ENCODE results near the gene DUSP2.
"Not testable (repeated sequence)": the region's sequence is repeated elsewhere in the genome, so short reads cannot be mapped to it uniquely, and the experiment has no call there.

DUSP2 gene

GRCh38 chr2:96146153-96146880 lies 1.1 kb upstream of the DUSP2 start:
- DNase-seq: peak; percentile 50

- DNase-seq: no peak
Observed at GRCh38 chr2:96145848-96146152, 560 bp upstream of the DUSP2 start.

- DNase-seq: no peak
Observed at GRCh38 chr2:96144481-96145035, 682 bp downstream of the DUSP2 start.

DNA sequence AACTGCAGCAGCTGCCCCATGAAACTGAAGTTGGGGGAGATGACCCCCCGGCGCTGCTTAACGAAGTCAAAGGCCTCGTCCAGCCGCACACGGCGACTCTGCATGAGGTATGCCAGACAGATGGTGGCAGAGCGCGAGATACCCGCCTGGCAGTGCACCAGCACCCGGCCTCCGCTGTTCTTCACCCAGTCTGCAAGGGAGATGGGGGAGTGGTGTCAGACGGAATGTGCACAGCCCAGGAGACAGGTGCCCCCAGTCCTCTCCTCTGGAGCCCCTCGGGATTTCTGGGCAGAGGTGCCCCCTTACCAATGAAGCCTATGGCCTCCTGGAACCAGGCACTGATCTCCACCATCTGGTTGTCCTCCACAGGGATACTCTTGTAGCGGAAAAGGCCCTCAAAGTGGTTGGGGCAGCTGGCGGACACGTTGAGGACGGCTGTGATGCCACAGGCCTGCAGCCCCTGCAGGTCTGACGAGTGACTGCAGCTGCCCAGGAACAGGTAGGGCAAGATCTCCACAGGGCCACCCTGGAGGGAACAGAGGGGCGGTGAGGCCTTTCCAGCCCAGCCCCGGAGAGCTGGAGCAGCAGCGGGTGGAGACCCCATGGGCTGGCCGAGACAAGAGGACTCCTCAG lies 1.3 kb downstream of the DUSP2 start:
- no peak for DNase-seq

DNA sequence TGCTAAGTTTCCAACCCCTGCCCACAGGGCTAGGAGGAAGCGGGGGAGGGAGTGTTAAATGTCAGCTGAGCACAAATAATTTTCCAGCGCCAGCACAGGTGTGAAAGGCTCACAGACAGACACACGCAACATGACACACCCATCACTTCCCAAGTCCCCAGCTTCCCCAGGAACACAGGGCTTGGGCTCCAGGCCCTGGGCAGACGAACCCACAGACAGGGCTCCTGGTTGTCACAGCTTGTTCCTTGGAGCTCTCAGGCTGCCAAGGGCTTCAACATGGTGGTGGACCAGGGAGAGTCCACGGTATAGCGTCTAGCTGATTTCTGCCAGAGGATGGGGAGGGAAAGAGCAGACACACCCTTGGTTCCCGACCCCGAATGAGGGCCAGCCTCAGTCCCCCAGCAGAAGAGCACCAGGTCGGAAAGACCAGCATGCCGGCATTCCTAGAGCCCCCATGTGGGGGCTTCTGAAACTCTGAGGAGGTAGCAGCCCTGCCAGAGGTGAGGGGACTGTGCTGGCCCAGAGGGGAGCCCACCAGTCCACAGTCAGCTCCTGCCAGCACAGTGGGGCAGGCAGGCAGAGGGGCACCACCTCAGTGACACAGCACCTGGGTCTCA lies 1.9 kb downstream of the DUSP2 start:
- DNase-seq: no peak

- no peak for DNase-seq
Observed at GRCh38 chr2:96142217-96143113, 2.8 kb downstream of the DUSP2 start.

DNA sequence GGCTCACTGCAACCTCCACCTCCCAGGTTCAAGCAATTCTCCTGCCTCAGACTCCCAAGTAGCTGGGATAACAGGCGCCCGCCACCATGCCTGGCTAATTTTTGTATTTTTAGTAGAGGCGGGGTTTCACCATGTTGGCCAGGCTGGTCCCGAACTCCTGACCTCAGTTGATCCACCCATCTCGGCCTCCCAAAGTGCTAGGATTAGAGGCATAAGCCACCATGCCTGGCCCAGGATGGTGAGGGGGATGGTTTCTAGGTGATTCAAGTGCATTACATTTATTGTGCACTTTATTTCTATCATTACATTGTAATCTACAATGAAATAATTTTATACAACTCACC lies 3.6 kb downstream of the DUSP2 start:
- not testable (repeated sequence) for DNase-seq

DNA sequence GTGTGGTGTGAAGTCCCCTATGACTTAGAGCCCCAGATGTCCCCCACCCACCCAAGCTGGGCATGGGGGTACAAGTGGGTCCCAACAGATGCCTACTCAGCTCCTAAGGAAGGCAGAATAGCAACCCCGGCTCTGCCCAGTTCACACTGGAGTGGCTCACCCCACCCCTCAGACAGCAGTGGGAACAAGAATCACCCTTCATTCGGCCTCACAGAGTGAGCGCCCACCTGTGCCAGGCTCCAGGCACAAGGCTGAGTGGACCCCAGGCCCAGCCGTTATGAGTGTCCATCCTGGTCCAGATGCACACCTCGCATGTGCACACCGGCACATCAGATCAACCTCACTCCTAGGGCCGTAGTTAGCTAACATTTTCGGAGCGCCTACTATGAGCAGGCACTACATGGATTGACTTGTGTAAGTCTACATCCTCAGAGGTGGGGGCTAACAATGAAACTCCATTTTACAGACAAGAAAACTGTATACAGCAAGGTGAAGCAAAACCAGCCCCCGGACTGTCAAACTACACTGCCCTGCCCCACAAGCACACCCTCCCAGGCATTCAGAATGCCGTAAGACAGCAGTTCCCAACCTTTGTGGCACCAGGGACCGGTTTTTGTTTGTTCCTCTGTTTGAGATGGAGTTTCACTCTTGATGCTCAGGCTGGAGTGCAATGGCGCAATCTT lies 4.2 kb downstream of the DUSP2 start:
- peak; percentile 26 for DNase-seq

DNA sequence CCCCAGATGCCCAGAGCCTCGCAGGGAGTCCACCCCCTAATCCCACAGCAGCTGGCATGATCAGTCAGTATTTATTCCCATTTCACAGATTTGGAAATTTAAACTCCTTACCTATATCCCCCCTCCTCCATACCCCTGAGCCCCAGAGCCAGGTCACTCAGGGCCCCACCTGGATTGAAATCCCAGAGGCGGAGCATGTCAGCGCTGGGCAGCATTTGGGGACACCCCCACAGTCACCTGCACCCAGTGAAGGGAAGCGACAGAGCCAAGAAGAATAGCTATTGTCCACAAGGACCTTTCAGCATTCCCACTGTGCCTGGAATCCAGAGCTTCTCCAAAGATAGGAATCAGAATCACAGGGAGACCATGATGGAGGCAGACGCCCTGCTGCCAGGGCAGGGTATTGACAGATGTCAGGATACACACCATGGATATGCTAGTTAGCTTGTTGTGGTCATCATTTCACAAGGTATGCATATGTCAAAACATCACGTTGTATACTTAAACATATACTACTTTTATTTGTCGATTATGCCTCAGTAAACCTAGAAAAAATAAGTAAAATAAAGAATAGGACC lies 6.0 kb downstream of the DUSP2 start:
- no peak for DNase-seq

- no peak for DNase-seq
Observed at GRCh38 chr2:96138179-96139145, 6.8 kb downstream of the DUSP2 start, which contains the start of gene ASTL. TSS of gene ASTL (minus strand) at chr2:96138502. CDS start at chr2:96138436, 66 bp downstream.

- no peak for DNase-seq
Observed at GRCh38 chr2:96137321-96138178, 7.7 kb downstream of the DUSP2 start.

GRCh38 chr2:96136129-96136720 lies 9.0 kb downstream of the DUSP2 start:
- no peak for DNase-seq

DNA sequence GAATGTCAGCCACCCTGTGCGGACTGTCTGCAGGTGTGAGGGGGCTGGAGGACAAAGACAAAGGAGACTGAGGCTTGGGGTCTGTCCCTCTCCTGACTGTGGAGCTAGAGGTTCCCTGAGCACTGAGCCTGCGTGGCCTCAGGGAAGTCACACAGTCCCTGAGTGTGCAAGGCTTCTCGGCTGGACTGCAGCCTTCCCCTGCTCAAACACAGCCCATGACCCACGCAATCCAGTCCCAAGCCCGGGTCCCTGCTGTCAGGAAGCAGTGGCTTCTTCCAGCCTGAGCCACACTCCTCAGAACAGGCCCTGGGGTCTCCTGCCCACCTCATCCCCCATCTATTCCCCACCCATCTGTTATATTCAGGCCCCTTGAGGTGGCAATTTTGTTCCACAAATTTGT lies 9.6 kb downstream of the DUSP2 start:
- DNase-seq: no peak

- no peak for DNase-seq
Observed at GRCh38 chr2:96135171-96135570, 10.1 kb downstream of the DUSP2 start.

GRCh38 chr2:96134421-96134820 lies 10.8 kb downstream of the DUSP2 start:
- no peak for DNase-seq

- no peak for DNase-seq
Observed at GRCh38 chr2:96131813-96132745, 13.2 kb downstream of the DUSP2 start.

DNA sequence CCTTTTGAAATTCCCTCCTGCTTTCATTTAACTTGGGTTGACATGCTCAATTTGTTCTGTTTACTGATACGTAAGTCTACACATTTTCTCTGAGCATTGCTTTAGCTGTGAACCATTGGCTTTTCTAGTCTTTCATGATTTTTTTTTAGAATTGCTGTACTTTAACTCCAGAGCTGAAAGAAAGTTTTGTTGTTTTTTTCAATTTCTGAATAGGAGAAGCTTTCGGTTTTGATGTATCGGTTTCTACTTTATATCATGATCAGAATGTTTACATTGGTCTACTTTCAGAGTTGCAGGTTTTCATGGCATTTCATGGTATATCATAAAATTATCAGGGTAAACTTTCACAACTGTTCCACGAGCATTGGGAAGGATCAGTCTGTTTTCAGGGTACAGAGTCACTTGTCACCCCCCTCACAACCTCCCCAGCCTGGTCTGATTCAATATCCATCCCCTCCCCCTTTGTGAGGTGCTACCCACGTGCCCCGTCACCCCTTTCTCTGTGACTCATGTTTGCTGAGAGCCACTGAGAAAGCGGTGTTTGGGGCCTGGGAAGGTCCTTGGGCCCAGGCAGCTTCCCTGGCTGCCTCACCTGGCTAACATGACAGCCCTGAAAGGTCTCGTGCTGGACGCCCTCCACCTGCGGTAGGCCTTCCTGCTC lies 14.0 kb downstream of the DUSP2 start:
- no peak for DNase-seq

DNA sequence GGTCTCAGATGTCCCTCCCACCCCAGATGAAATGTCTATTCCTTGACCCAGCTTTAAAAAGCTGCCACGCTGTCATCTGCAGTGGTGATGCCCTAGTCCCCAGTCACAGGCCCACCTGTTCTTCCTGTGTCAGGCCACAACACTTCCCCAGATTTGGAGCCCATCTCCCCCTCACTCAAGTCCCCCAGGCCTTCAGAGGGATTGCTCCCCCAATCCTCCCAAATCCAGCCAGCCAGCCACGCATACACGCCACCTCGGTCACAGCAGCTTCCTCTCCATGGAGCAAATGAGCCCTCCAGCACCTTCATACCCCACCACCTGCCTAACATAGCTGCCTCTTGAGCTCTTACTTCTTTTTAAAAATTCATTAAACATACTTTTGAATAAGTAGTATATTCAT lies 14.8 kb downstream of the DUSP2 start:
- no peak for DNase-seq

Measured in MV-4-11 (cell line).